Keratinocyte (primary cell): ENCODE measurements around the gene TTC1.

ENCODE experiments used
- CTCF ChIP-seq, 3 experiments: IDR thresholded peaks in 1 of 3; conservative IDR thresholded peaks in 1 of 3; optimal IDR thresholded peaks in 1 of 3; 2 replicates in 2 of 3; 3 replicates in 1 of 3; pipeline versions ENCODE3 to v1.5.1; 2011; ENCODE audit warnings: low read length in 3 of 3, mild to moderate bottlenecking in 3 of 3, moderate library complexity in 2 of 3, control low read depth in 1 of 3, inconsistent platforms in 1 of 3; ENCODE audit not compliant: insufficient read depth in 2 of 3; ENCODE audit errors: extremely low read depth in 1 of 3
- EZH2 ChIP-seq: IDR thresholded peaks from one replicate; pipeline ENCODE4 v1.6.1; 2012; ENCODE audit warnings: inconsistent platforms, mild to moderate bottlenecking, low read length, moderate library complexity

- no peak for TF ChIP-seq CTCF (optimal IDR thresholded peaks at IDR 0.05 in 1 of 3, IDR thresholded peaks at IDR 0.05 in 1 of 3, conservative IDR thresholded peaks at IDR 0.05 in 1 of 3; ENCODE audit: extremely low read depth in 1 of 3, insufficient read depth in 2 of 3, low read length in 3 of 3)
- TF ChIP-seq EZH2 = no peak
Observed at GRCh38 chr5:159982421-159983173, 26.3 kb upstream of the TTC1 start.
